GM18498 (cell line): ENCODE results near the gene ACAP2.

Experiments
- ATAC-seq: cut with Tn5 transposase; IDR thresholded peaks from one replicate; pipeline ENCODE4 v1.9.1; 2021; ENCODE audit warnings: mild to moderate bottlenecking, moderate library complexity; ENCODE audit not compliant: unreplicated experiment

Gene ACAP2

DNA sequence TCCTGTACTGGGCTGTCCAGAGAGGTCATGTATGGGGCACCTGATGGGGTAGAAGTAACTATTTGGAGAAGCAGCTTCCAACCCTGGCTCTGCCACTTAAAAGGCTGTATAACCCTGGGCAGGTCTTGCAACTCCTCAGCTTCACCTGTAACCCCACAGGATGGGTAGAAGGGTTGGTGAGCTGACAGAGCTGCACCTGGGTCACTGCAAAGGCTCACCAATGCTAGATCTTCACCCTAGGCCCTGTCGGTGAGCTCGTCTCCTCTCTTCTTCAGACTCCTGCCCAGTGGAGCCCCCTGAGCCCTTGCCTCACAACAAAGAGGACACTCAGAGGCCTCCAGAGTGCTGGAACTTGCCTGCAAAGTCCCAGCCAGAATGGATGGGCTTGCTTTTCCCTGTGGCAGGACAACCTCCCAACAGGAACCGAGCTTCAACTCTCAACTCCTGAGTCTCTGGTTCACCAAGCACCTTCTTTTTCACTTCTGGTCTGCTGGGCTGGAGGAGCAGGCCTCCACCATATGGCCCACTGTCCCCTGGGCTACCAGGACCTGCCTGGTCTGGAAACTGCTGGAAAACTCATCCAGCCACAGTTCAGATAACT is 217.7 kb downstream of the ACAP2 start:
- ATAC-seq: no peak
